H1 (cell line): Measurements from ENCODE around the gene CRIP1. TPM values are rescaled to one million over a fixed set of nuclear protein-coding genes. Genes with fewer than 3 reads are reported as not detected.

Experiments
- polyA plus RNA-seq, 7 experiments: library from polyadenylated mRNA; depleted of rRNA in 3 of 7; stranded (reverse) in 5 of 7; unstranded in 2 of 7; fragments of >200 nt in 5 of 7; fragments of 200-250 nt in 2 of 7; gene quantifications; 1 replicate in 5 of 7; 2 replicates in 1 of 7; 4 replicates in 1 of 7; pipeline versions ENCODE4 v1.2.1 to v1.2.3, GENCODE V29; 2011 to 2013; ENCODE audit warnings: missing spikeins in 2 of 7, mixed read lengths in 2 of 7
- total RNA-seq: library from RNA; stranded (reverse); fragmentation: NEBNext Ultra II Directional; extraction: Animal tissue kit (Norgen Biotek cat#: 25700); gene quantifications from 2 replicates; pipeline ENCODE4 v1.2.1, GENCODE V29; 2021

The CRIP1 gene
- total and polyA plus RNA-seq, 2 of the 8 experiments (the other 6 are each of a cell fraction or from before 2014, with no cell fraction given) = 1.2 to 2.2 TPM

Other genes starting within 250 kb of the CRIP1 start
- gene BTBD6, start 238.4 kb upstream of the CRIP1 start, total RNA-seq = 10.2 and 11.6 TPM in 2 replicates
- gene BTBD6, start 238.4 kb upstream of the CRIP1 start, polyA plus RNA-seq (2011; rRNA removed) = 9.8 and 10.1 TPM in 2 replicates
- gene BRF1, start 185.9 kb upstream of the CRIP1 start, total RNA-seq = 18.3 and 18.5 TPM in 2 replicates
- gene BRF1, start 185.9 kb upstream of the CRIP1 start, polyA plus RNA-seq (2011; rRNA removed) = 7.7 and 12.5 TPM in 2 replicates
- 62.3 and 62.8 TPM in 2 replicates for gene PACS2, start 172.1 kb upstream of the CRIP1 start, total RNA-seq
- gene PACS2, start 172.1 kb upstream of the CRIP1 start, polyA plus RNA-seq (2011; rRNA removed) = 38.0 and 65.4 TPM in 2 replicates
- gene TEX22, start 88.3 kb upstream of the CRIP1 start, total RNA-seq = 0.39 and 0.82 TPM in 2 replicates
- gene TEX22, start 88.3 kb upstream of the CRIP1 start, polyA plus RNA-seq (2011; rRNA removed) = 0.24 and 0.67 TPM in 2 replicates
- 217 and 221 TPM in 2 replicates for gene MTA1, start 67.1 kb upstream of the CRIP1 start, total RNA-seq
- gene MTA1, start 67.1 kb upstream of the CRIP1 start, polyA plus RNA-seq (2011; rRNA removed) = 73.9 and 159 TPM in 2 replicates
- gene CRIP2, start 12.1 kb upstream of the CRIP1 start, total RNA-seq = 4.0 and 4.2 TPM in 2 replicates
- gene CRIP2, start 12.1 kb upstream of the CRIP1 start, polyA plus RNA-seq (2011; rRNA removed) = 13.5 and 28.4 TPM in 2 replicates
- 5.6 and 6.4 TPM in 2 replicates for gene TEDC1, start 4.4 kb downstream of the CRIP1 start, total RNA-seq
- 14.8 and 22.8 TPM in 2 replicates for gene TEDC1, start 4.4 kb downstream of the CRIP1 start, polyA plus RNA-seq (2011; rRNA removed)
- gene TMEM121, start 39.7 kb downstream of the CRIP1 start, total RNA-seq = not detected in 2 replicates
- 1.9 and 2.4 TPM in 2 replicates for gene TMEM121, start 39.7 kb downstream of the CRIP1 start, polyA plus RNA-seq (2011; rRNA removed)